ENCODE measurements around the gene CENPL.
"Not testable (repeated sequence)": the region's sequence is repeated elsewhere in the genome, so short reads cannot be mapped to it uniquely, and the experiment has no call there.

CENPL gene

GRCh38 chr1:173853074-173853473, 28.4 kb upstream of the CENPL start:
- TF ChIP-seq, protein P1, sequence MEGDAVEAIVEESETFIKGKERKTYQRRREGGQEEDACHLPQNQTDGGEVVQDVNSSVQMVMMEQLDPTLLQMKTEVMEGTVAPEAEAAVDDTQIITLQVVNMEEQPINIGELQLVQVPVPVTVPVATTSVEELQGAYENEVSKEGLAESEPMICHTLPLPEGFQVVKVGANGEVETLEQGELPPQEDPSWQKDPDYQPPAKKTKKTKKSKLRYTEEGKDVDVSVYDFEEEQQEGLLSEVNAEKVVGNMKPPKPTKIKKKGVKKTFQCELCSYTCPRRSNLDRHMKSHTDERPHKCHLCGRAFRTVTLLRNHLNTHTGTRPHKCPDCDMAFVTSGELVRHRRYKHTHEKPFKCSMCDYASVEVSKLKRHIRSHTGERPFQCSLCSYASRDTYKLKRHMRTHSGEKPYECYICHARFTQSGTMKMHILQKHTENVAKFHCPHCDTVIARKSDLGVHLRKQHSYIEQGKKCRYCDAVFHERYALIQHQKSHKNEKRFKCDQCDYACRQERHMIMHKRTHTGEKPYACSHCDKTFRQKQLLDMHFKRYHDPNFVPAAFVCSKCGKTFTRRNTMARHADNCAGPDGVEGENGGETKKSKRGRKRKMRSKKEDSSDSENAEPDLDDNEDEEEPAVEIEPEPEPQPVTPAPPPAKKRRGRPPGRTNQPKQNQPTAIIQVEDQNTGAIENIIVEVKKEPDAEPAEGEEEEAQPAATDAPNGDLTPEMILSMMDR (IDR thresholded peaks at IDR 0.05; ENCODE audit: insufficient read depth, missing control alignments): no peak
- no peak for FAIRE-seq
- DNase-seq (ENCODE audit: insufficient read length, low spot score): no peak

GRCh38 chr1:173852105-173852504, 27.4 kb upstream of the CENPL start:
- DNase-seq (ENCODE audit: insufficient read length, low spot score) (no peak), FAIRE-seq (peak; percentile 78)
- TF ChIP-seq, protein P1 (IDR thresholded peaks at IDR 0.05; ENCODE audit: insufficient read depth, missing control alignments): no peak

GRCh38 chr1:173832748-173833147, 8.1 kb upstream of the CENPL start:
- TF ChIP-seq, protein P1 (IDR thresholded peaks at IDR 0.05; ENCODE audit: insufficient read depth, missing control alignments): no peak
- no peak for DNase-seq (ENCODE audit: insufficient read length, low spot score)
- FAIRE-seq: no peak

- FAIRE-seq (no peak), DNase-seq (ENCODE audit: insufficient read length, low spot score) (no peak)
- TF ChIP-seq, protein P1 (IDR thresholded peaks at IDR 0.05; ENCODE audit: insufficient read depth, missing control alignments): no peak
These were observed 2.9 kb upstream of the CENPL start for GRCh38 chr1:173827611-173828010.

- FAIRE-seq (no peak), DNase-seq (ENCODE audit: insufficient read length, low spot score) (no peak)
- TF ChIP-seq, protein P1 (IDR thresholded peaks at IDR 0.05; ENCODE audit: insufficient read depth, missing control alignments): no peak
These were observed 835 bp downstream of the CENPL start for GRCh38 chr1:173823781-173824314.

DNA sequence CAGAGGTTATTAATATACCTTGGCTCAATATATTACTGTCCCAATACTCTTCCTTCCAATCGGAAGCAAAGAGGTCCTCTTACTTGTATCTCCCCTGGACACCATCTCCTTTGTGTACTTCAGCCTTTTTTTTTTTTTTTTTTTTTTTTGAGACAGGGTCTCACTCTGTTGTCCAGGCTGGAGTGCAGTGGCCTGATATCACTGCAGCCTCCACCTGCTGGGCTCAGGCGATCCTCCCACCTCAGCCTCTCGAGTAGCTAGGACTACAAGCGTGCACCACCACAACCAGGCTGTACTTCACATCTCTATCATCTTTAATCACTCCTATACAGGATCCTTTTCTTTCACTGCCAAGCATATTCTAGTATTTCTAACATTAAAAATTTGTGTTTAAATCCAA, 3.0 kb downstream of the CENPL start:
- TF ChIP-seq, protein P1 (IDR thresholded peaks at IDR 0.05; ENCODE audit: insufficient read depth, missing control alignments): no peak
- FAIRE-seq: no peak

GRCh38 chr1:173818459-173818858, 6.2 kb downstream of the CENPL start:
- DNase-seq (ENCODE audit: insufficient read length, low spot score) (no peak), FAIRE-seq (no peak)
- TF ChIP-seq, protein P1 (IDR thresholded peaks at IDR 0.05; ENCODE audit: insufficient read depth, missing control alignments): no peak

More for the DNA sequence above, 3.0 kb downstream of the CENPL start:
- no peak for DNase-seq (ENCODE audit: insufficient read length, low spot score)

DNA sequence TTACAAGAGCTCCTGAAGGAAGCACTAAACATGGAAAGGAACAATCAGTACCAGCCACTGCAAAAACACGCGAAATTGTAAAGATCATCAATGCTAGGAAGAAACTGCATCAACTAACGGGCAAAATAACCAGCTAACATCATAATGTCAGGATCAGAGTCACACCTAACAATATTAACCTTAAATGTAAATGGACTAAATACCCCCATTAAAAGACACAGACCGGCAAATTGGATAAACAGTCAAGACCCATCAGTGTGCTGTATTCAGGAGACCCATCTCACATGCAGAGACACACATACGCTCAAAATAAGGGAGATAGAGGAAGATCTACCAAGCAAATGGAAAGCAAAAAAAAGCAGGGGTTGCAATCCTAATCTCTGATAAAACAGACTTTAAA, 11.0 kb downstream of the CENPL start:
- FAIRE-seq; DNase-seq (ENCODE audit: insufficient read length, low spot score): not testable (repeated sequence)

All from D721Med (cell line).